GM18520 (cell line): ENCODE measurements around the gene SLF2.
"Not testable (repeated sequence)": the region's sequence is repeated elsewhere in the genome, so short reads cannot be mapped to it uniquely, and the experiment has no call there.

Source experiments
- ATAC-seq: cut with Tn5 transposase; IDR thresholded peaks from one replicate; pipeline ENCODE4 v1.9.1; 2021; ENCODE audit not compliant: unreplicated experiment

Gene SLF2

GRCh38 chr10:100877461-100877850 lies 35.3 kb upstream of the SLF2 start:
- no peak for ATAC-seq

GRCh38 chr10:100878291-100878910 lies 34.4 kb upstream of the SLF2 start:
- ATAC-seq = no peak

GRCh38 chr10:100879741-100880360 lies 32.9 kb upstream of the SLF2 start:
- ATAC-seq = no peak

- ATAC-seq = no peak
These were observed 31.1 kb upstream of the SLF2 start for GRCh38 chr10:100881556-100882213.

- no peak for ATAC-seq
These were observed 30.5 kb upstream of the SLF2 start for GRCh38 chr10:100882252-100882651.

GRCh38 chr10:100882671-100883311 lies 30.0 kb upstream of the SLF2 start:
- no peak for ATAC-seq

GRCh38 chr10:100883312-100883821 lies 29.4 kb upstream of the SLF2 start:
- ATAC-seq = no peak

- not testable (repeated sequence) for ATAC-seq
These were observed 27.2 kb upstream of the SLF2 start for GRCh38 chr10:100885611-100886010.

- ATAC-seq = no peak
These were observed 26.7 kb upstream of the SLF2 start for GRCh38 chr10:100886091-100886490.

- ATAC-seq = no peak
These were observed 26.2 kb upstream of the SLF2 start for GRCh38 chr10:100886521-100886920.

GRCh38 chr10:100886963-100887362 lies 25.8 kb upstream of the SLF2 start:
- no peak for ATAC-seq

- no peak for ATAC-seq
These were observed 24.9 kb upstream of the SLF2 start for GRCh38 chr10:100887761-100888296.

- no peak for ATAC-seq
These were observed 23.8 kb upstream of the SLF2 start for GRCh38 chr10:100888957-100889356.

- no peak for ATAC-seq
These were observed 23.2 kb upstream of the SLF2 start for GRCh38 chr10:100889546-100889945.

- ATAC-seq = no peak
These were observed 22.6 kb upstream of the SLF2 start for GRCh38 chr10:100890141-100890672.

- ATAC-seq = no peak
These were observed 22.0 kb upstream of the SLF2 start for GRCh38 chr10:100890673-100891317.

- no peak for ATAC-seq
These were observed 18.7 kb upstream of the SLF2 start for GRCh38 chr10:100894033-100894432.

- no peak for ATAC-seq
These were observed 18.0 kb upstream of the SLF2 start for GRCh38 chr10:100894589-100895294.

- no peak for ATAC-seq
These were observed 17.4 kb upstream of the SLF2 start for GRCh38 chr10:100895346-100895745.

GRCh38 chr10:100895896-100896295 lies 16.9 kb upstream of the SLF2 start:
- ATAC-seq = no peak
